ENCODE results near the gene EN2.

Gene EN2

GRCh38 chr7:155484483-155485399 lies 26.8 kb downstream of the EN2 start:
- no peaks in the 10 kb centered on the region for H3K36me3 Mint-ChIP-seq (ENCODE audit: low read depth)
- TF ChIP-seq CTCF (IDR thresholded peaks at IDR 0.05; ENCODE audit: unreplicated experiment in 3 of 3): no peak
- H3K27me3 Mint-ChIP-seq (ENCODE audit: low read depth): peaks cover 88% of the 10 kb centered on the region
- no peak overlapping the region for H3K4me3 Mint-ChIP-seq
- no peak overlapping the region for H3K27ac Mint-ChIP-seq
- peaks cover 10% of the 10 kb centered on the region for H3K4me1 Mint-ChIP-seq
- peaks cover 2% of the 10 kb centered on the region for H3K9me3 Mint-ChIP-seq

- Mint-ChIP-seq H3K9me3 (peaks cover under 1% of the 10 kb centered on the region), H3K4me3 (no peak overlapping the region), H3K36me3 (ENCODE audit: low read depth) (no peaks in the 10 kb centered on the region), H3K4me1 (peaks cover 20% of the 10 kb centered on the region), H3K27ac (no peak overlapping the region), H3K27me3 (ENCODE audit: low read depth) (peaks cover 87% of the 10 kb centered on the region)
- TF ChIP-seq CTCF (IDR thresholded peaks at IDR 0.05; ENCODE audit: unreplicated experiment in 3 of 3): no peak
These were observed 29.0 kb downstream of the EN2 start for GRCh38 chr7:155486783-155487508.

GRCh38 chr7:155487509-155488482 lies 29.9 kb downstream of the EN2 start:
- Mint-ChIP-seq H3K4me3 (no peak overlapping the region), H3K9me3 (no peaks in the 10 kb centered on the region), H3K27me3 (ENCODE audit: low read depth) (peaks cover 87% of the 10 kb centered on the region), H3K36me3 (ENCODE audit: low read depth) (no peaks in the 10 kb centered on the region), H3K27ac (no peak overlapping the region), H3K4me1 (peaks cover 20% of the 10 kb centered on the region)
- TF ChIP-seq CTCF (IDR thresholded peaks at IDR 0.05; ENCODE audit: unreplicated experiment in 3 of 3): no peak

GRCh38 chr7:155488483-155489127 lies 30.7 kb downstream of the EN2 start:
- no peak for TF ChIP-seq CTCF (IDR thresholded peaks at IDR 0.05; ENCODE audit: unreplicated experiment in 3 of 3)
- Mint-ChIP-seq H3K36me3 (ENCODE audit: low read depth) (no peaks in the 10 kb centered on the region), H3K27ac (no peak overlapping the region), H3K4me1 (peaks cover 15% of the 10 kb centered on the region), H3K4me3 (no peak overlapping the region), H3K27me3 (ENCODE audit: low read depth) (peaks cover 87% of the 10 kb centered on the region), H3K9me3 (no peaks in the 10 kb centered on the region)

GRCh38 chr7:155489158-155489840 lies 31.4 kb downstream of the EN2 start:
- H3K27ac Mint-ChIP-seq: no peak overlapping the region
- H3K9me3 Mint-ChIP-seq: no peaks in the 10 kb centered on the region
- no peaks in the 10 kb centered on the region for H3K36me3 Mint-ChIP-seq (ENCODE audit: low read depth)
- H3K4me3 Mint-ChIP-seq: no peak overlapping the region
- TF ChIP-seq CTCF (IDR thresholded peaks at IDR 0.05; ENCODE audit: unreplicated experiment in 3 of 3): no peak
- H3K4me1 Mint-ChIP-seq: peaks cover 10% of the 10 kb centered on the region
- H3K27me3 Mint-ChIP-seq (ENCODE audit: low read depth): peaks cover 87% of the 10 kb centered on the region
